Lung (tissue), 12 donors: ENCODE measurements around the gene IRGQ. TPM values are rescaled to one million over a fixed set of nuclear protein-coding genes. Genes with fewer than 3 reads are reported as not detected.

ENCODE experiments used
- ATAC-seq: fragments of 200-7000 bp; cut with Tn5 transposase; one replicate; pipeline ENCODE4 v1.9.1; 2020; ENCODE audit warnings: moderate number of reproducible peaks; ENCODE audit not compliant: insufficient read depth, low FRiP score
- DNase-seq, 3 donors: peaks; one replicate each; pipeline ENCODE4 v3.0.0-alpha.2; 2013 to 2017
- H3K27ac ChIP-seq, 2 donors: one replicate each; pipeline ENCODE4 v1.5.1; 2013; ENCODE audit warnings: mild to moderate bottlenecking in 2 of 2, moderate library complexity in 2 of 2, control low read depth in 1 of 2, inconsistent platforms in 1 of 2, low read depth in 1 of 2, low read length in 1 of 2
- H3K27me3 ChIP-seq, 3 donors: one replicate each; pipeline ENCODE4 v1.5.1; 2013; ENCODE audit warnings: low read length in 2 of 3; ENCODE audit not compliant: control insufficient read depth in 3 of 3, insufficient read depth in 3 of 3
- H3K36me3 ChIP-seq, 4 donors: one replicate each; pipeline ENCODE4 v1.5.1; 2013; ENCODE audit warnings: low read length in 4 of 4, mild to moderate bottlenecking in 1 of 4, moderate library complexity in 1 of 4; ENCODE audit not compliant: control insufficient read depth in 4 of 4, insufficient read depth in 4 of 4
- H3K4me1 ChIP-seq, 5 donors: one replicate each; pipeline ENCODE4 v1.5.1; 2013; ENCODE audit warnings: low read length in 5 of 5, mild to moderate bottlenecking in 2 of 5, moderate library complexity in 1 of 5; ENCODE audit not compliant: control insufficient read depth in 5 of 5, insufficient read depth in 5 of 5
- H3K4me3 ChIP-seq: one replicate; pipeline ENCODE4 v1.5.1; 2013; ENCODE audit warnings: mild to moderate bottlenecking, control low read depth, moderate library complexity
- H3K9ac ChIP-seq, 2 donors: one replicate each; pipeline ENCODE4 v1.5.1; 2013; ENCODE audit warnings: low read length in 2 of 2, control low read depth in 1 of 2; ENCODE audit not compliant: insufficient read depth in 1 of 2
- H3K9me3 ChIP-seq, 4 donors: one replicate each; pipeline ENCODE4 v1.5.1; 2013; ENCODE audit warnings: low read length in 3 of 4, mild to moderate bottlenecking in 1 of 4, moderate library complexity in 1 of 4; ENCODE audit not compliant: control insufficient read depth in 4 of 4, insufficient read depth in 3 of 4
- CTCF ChIP-seq: IDR thresholded peaks from 2 replicates; pipeline ENCODE4 v1.5.1; 2012; ENCODE audit warnings: mild to moderate bottlenecking; ENCODE audit errors: control extremely low read depth, extremely low read depth
- WGBS, 2 donors: extraction: QIAGEN DNeasy Blood & Tissue Kit; methylation state at CpG; one replicate each; pipeline ENCODE4 v1.1.7; 2013; 5-methylcytosine and 5-hydroxymethylcytosine counted together
- polyA plus RNA-seq, 2 donors: library from polyadenylated mRNA; stranded (reverse); fragments of 200-250 nt; gene quantifications; one replicate each; pipeline ENCODE4 v1.2.1, GENCODE V29; 2013
- total RNA-seq, 2 donors: library from RNA; depleted of rRNA in 1 of 2; stranded (reverse); fragments of >200 nt in 1 of 2; gene quantifications; one replicate each; pipeline ENCODE4 v1.2.1, GENCODE V29; 2014 to 2021
- donor health status: control.
- donor health status: control.
- donor health status: Bipolar disorder and iron deficiency.
- donor health status: healthy.
- donor health status: DM: yes; HTN: yes; CAD: no.

Gene IRGQ
- total and polyA plus RNA-seq, 4 donors: 3.8 to 28.3 (median 15.6) TPM

GRCh38 chr19:43575955-43576878, 19.7 kb downstream of the IRGQ start:
- ATAC-seq: no peak

GRCh38 chr19:43575156-43575950, 20.6 kb downstream of the IRGQ start, which contains the start of the genes PINLYP and XRCC1:
PINLYP (plus strand) TSS chr19:43575801; CDS start chr19:43577192, 1,391 bp downstream.
XRCC1 (minus strand) TSS chr19:43575527; CDS start chr19:43575458, 69 bp downstream.
- TF ChIP-seq CTCF: no peak
- DNase-seq (peak; percentile 99 to 100 (median 100)), ATAC-seq (peak; percentile 97)
- Histone ChIP-seq H3K9me3 (no peaks in the 10 kb centered on the region), H3K9ac (peak within 1 kb of the TSS; percentile 91 to 100), H3K4me1 (peaks cover 3 to 22% (median 6%) of the 10 kb centered on the region in 5 donors), H3K27me3 (no peaks in the 10 kb centered on the region), H3K27ac (peak within 1 kb of the TSS; percentile 56 to 93), H3K36me3 (peaks cover 0 to 2% (median under 1%) of the 10 kb centered on the region in 4 donors), H3K4me3 (peak within 1 kb of the TSS; percentile 75)
- 0% methylated on average over 46 to 51 of the region's 51 CpGs for WGBS, 2 donors

More at GRCh38 chr19:43575955-43576878, 19.7 kb downstream of the IRGQ start:
- Histone ChIP-seq H3K4me1 (peaks cover 3 to 27% (median 12%) of the 10 kb centered on the region in 5 donors), H3K27ac (peak overlapping the region; percentile 35 to 48), H3K9ac (peak overlapping the region; percentile 69 to 91), H3K9me3 (no peaks in the 10 kb centered on the region), H3K4me3 (peak overlapping the region; percentile 5), H3K27me3 (no peaks in the 10 kb centered on the region), H3K36me3 (peaks cover 0 to 2% (median under 1%) of the 10 kb centered on the region in 4 donors)
- peak; percentile 34 to 47 (median 40) for DNase-seq
- TF ChIP-seq CTCF: no peak
- 66 to 67% methylated on average over 37 of the region's 37 CpGs for WGBS, 2 donors

- ATAC-seq: no peak
- no peak for DNase-seq
- Histone ChIP-seq H3K9me3 (no peaks in the 10 kb centered on the region), H3K4me3 (peak overlapping the region; percentile 75), H3K9ac (peak overlapping the region; percentile 91 to 100), H3K36me3 (peaks cover 0 to 3% (median 1%) of the 10 kb centered on the region in 4 donors), H3K27me3 (no peaks in the 10 kb centered on the region), H3K4me1 (peaks cover 3 to 17% (median 6%) of the 10 kb centered on the region in 5 donors), H3K27ac (peak overlapping the region; percentile 56 to 93)
- WGBS, 2 donors: 25 to 38% methylated on average over 12 of the region's 12 CpGs
- no peak for TF ChIP-seq CTCF
Observed at GRCh38 chr19:43574424-43575155, 21.3 kb downstream of the IRGQ start.
